MM.1S (cell line): ENCODE data around the gene OSBPL8.

Experiments used
- DNase-seq: peaks from one replicate; pipeline ENCODE4 v3.0.0-alpha.2; 2015
- H2AFZ ChIP-seq: fragments of 300-600 bp; sonication (generic); 2 replicates; pipeline ENCODE4 v1.6.0; 2016; ENCODE audit warnings: antibody characterized with exemption, low read length
- H3F3A ChIP-seq: fragments of 300-600 bp; sonication (generic); 2 replicates; pipeline ENCODE4 v1.6.1; 2016; ENCODE audit warnings: mild to moderate bottlenecking, antibody characterized with exemption, low read length, moderate library complexity, mixed read lengths; ENCODE audit not compliant: insufficient read depth
- H3K27ac ChIP-seq: fragments of 300-600 bp; sonication (generic); 2 replicates; pipeline ENCODE4 v1.5.1; 2016; ENCODE audit warnings: mild to moderate bottlenecking, low read length
- H3K27me3 ChIP-seq: fragments of 300-600 bp; sonication (generic); replicated peaks from 2 replicates; pipeline ENCODE4 v1.6.0; 2016; ENCODE audit warnings: low read length; ENCODE audit not compliant: insufficient read depth
- H3K36me3 ChIP-seq: fragments of 300-600 bp; sonication (generic); replicated peaks from 2 replicates; pipeline ENCODE4 v1.6.1; 2016; ENCODE audit warnings: mild to moderate bottlenecking, low read length, mixed read lengths; ENCODE audit not compliant: insufficient read depth
- H3K4me1 ChIP-seq: fragments of 300-600 bp; sonication (generic); 2 replicates; pipeline ENCODE4 v1.6.1; 2016; ENCODE audit warnings: low read length, mixed read lengths
- H3K4me2 ChIP-seq: fragments of 300-600 bp; sonication (generic); 2 replicates; pipeline ENCODE4 v1.6.0; 2016; ENCODE audit warnings: low read depth, low read length
- H3K4me3 ChIP-seq: fragments of 300-600 bp; sonication (generic); 2 replicates; pipeline ENCODE4 v1.5.1; 2016; ENCODE audit warnings: low read length, mixed read lengths
- H3K79me2 ChIP-seq: fragments of 300-600 bp; sonication (generic); 2 replicates; pipeline ENCODE4 v1.6.1; 2016; ENCODE audit warnings: mixed run types, low read length, mixed read lengths
- H3K9ac ChIP-seq: fragments of 300-600 bp; sonication (generic); 2 replicates; pipeline ENCODE4 v1.6.1; 2016; ENCODE audit warnings: low read length, mixed read lengths
- H3K9me2 ChIP-seq: fragments of 300-600 bp; sonication (generic); replicated peaks from 2 replicates; pipeline ENCODE4 v1.6.1; 2016; ENCODE audit warnings: mild to moderate bottlenecking, low read length, mixed read lengths; ENCODE audit not compliant: insufficient read depth
- H3K9me3 ChIP-seq: fragments of 300-600 bp; sonication (generic); replicated peaks from 2 replicates; pipeline ENCODE4 v1.6.1; 2016; ENCODE audit warnings: mild to moderate bottlenecking, low read length, mixed read lengths; ENCODE audit not compliant: insufficient read depth
- H4K20me1 ChIP-seq: fragments of 300-600 bp; sonication (generic); 2 replicates; pipeline ENCODE4 v1.6.1; 2016; ENCODE audit warnings: mild to moderate bottlenecking, low read length, moderate library complexity, mixed read lengths; ENCODE audit not compliant: insufficient read depth
- CTCF ChIP-seq: fragments of 300-600 bp; sonication (generic); IDR thresholded peaks from 2 replicates; pipeline ENCODE4 v1.5.1; 2016; ENCODE audit warnings: antibody characterized with exemption, low read length, mixed read lengths
- EZH2 ChIP-seq: fragments of 300-600 bp; sonication (generic); optimal IDR thresholded peaks from 2 replicates; pipeline ENCODE3; 2017; ENCODE audit warnings: low read depth, mild to moderate bottlenecking, antibody characterized with exemption, low read length, mixed read lengths
- EZH2phosphoT487 ChIP-seq: fragments of 300-600 bp; sonication (generic); IDR thresholded peaks from 2 replicates; pipeline ENCODE4 v1.6.1; 2018; ENCODE audit warnings: antibody characterized with exemption, low read length

Gene OSBPL8

GRCh38 chr12:76495556-76495955 is 64.0 kb downstream of the OSBPL8 start:
- H3K79me2 ChIP-seq, result no peaks in the 10 kb centered on the region

GRCh38 chr12:76491292-76491691 is 68.3 kb downstream of the OSBPL8 start:
- no peak for TF ChIP-seq CTCF
- no peak for TF ChIP-seq EZH2
- TF ChIP-seq EZH2phosphoT487, result no peak
- no peaks in the 10 kb centered on the region for H3K9me3 ChIP-seq
- H3K36me3 ChIP-seq, result no peaks in the 10 kb centered on the region; the same call in 1 of the 2 replicates
- no peak overlapping the region for H3K27ac ChIP-seq
- H3K4me1 ChIP-seq, result no peaks in the 10 kb centered on the region
- H3F3A ChIP-seq, result no peaks in the 10 kb centered on the region
- H3K9me2 ChIP-seq, result no peaks in the 10 kb centered on the region
- no peak overlapping the region for H3K4me3 ChIP-seq
- no peaks in the 10 kb centered on the region for H3K79me2 ChIP-seq
- no peak overlapping the region for H3K9ac ChIP-seq
- H3K4me2 ChIP-seq, result no peak overlapping the region
- no peak overlapping the region for H2AFZ ChIP-seq
- H4K20me1 ChIP-seq, result no peaks in the 10 kb centered on the region
- H3K27me3 ChIP-seq, result no peaks in the 10 kb centered on the region
- DNase-seq, result no peak

More at GRCh38 chr12:76495556-76495955, 64.0 kb downstream of the OSBPL8 start:
- Histone ChIP-seq H3K36me3 (no peaks in the 10 kb centered on the region; the same call in 1 of the 2 replicates), H3K27ac (no peak overlapping the region), H3F3A (no peaks in the 10 kb centered on the region), H3K9me3 (no peaks in the 10 kb centered on the region), H3K4me3 (no peak overlapping the region), H2AFZ (no peak overlapping the region), H3K9me2 (no peaks in the 10 kb centered on the region), H3K9ac (no peak overlapping the region), H3K27me3 (no peaks in the 10 kb centered on the region), H4K20me1 (no peaks in the 10 kb centered on the region), H3K4me2 (no peak overlapping the region), H3K4me1 (no peaks in the 10 kb centered on the region)
- TF ChIP-seq CTCF, result no peak
- no peak for DNase-seq

GRCh38 chr12:76490763-76491162 is 68.8 kb downstream of the OSBPL8 start:
- Histone ChIP-seq H3K4me3 (no peak overlapping the region), H3K4me2 (no peak overlapping the region), H4K20me1 (no peaks in the 10 kb centered on the region), H3K9me2 (no peaks in the 10 kb centered on the region), H3K4me1 (no peaks in the 10 kb centered on the region), H3K27ac (no peak overlapping the region), H2AFZ (no peak overlapping the region), H3K9me3 (no peaks in the 10 kb centered on the region), H3F3A (no peaks in the 10 kb centered on the region), H3K36me3 (no peaks in the 10 kb centered on the region; the same call in 1 of the 2 replicates), H3K79me2 (no peaks in the 10 kb centered on the region), H3K9ac (no peak overlapping the region), H3K27me3 (no peaks in the 10 kb centered on the region)
- DNase-seq, result no peak
- TF ChIP-seq CTCF (no peak), EZH2phosphoT487 (no peak), EZH2 (no peak)
